HepG2 (cell line): Measurements from ENCODE around the gene ACP2. TPM values are rescaled to one million over a fixed set of nuclear protein-coding genes. Genes with fewer than 3 reads are reported as not detected.

Source experiments
- HDAC1 ChIP-seq: sonication (generic); formaldehyde crosslinking; IDR thresholded peaks from 2 replicates; pipeline ENCODE4 v1.5.1; 2020; ENCODE audit warnings: mild to moderate bottlenecking, missing genetic modification reagents
- SRSF4 ChIP-seq: fragments of 200-400 bp; formaldehyde crosslinking; IDR thresholded peaks from one replicate; pipeline ENCODE4 v1.6.1; 2018; ENCODE audit warnings: mild to moderate bottlenecking, low read depth, low read length, moderate library complexity; ENCODE audit not compliant: poor library complexity, severe bottlenecking
- ZBTB42 ChIP-seq: sonication (generic); formaldehyde crosslinking; IDR thresholded peaks from 2 replicates; pipeline ENCODE4 v1.5.0; 2020; ENCODE audit warnings: mild to moderate bottlenecking, missing genetic modification reagents
- ZFAT ChIP-seq: sonication (generic); formaldehyde crosslinking; conservative IDR thresholded peaks from 2 replicates; pipeline ENCODE4 v1.8.1; 2023; ENCODE audit warnings: missing genetic modification reagents, inconsistent platforms
- ZFP1 ChIP-seq: IDR thresholded peaks from 2 replicates; pipeline ENCODE4 v1.6.1; 2016
- ZNF451 ChIP-seq: sonication (generic); formaldehyde crosslinking; IDR thresholded peaks from 2 replicates; pipeline ENCODE4 v1.5.0; 2020; ENCODE audit warnings: mild to moderate bottlenecking, missing genetic modification reagents
- ZNF543 ChIP-seq: sonication (generic); formaldehyde crosslinking; IDR thresholded peaks from 2 replicates; pipeline ENCODE4 v1.4.0; 2020; ENCODE audit warnings: mild to moderate bottlenecking, missing genetic modification reagents
- polyA plus RNA-seq, 8 experiments: library from polyadenylated mRNA; depleted of rRNA in 3 of 8; stranded (reverse) in 7 of 8; unstranded in 1 of 8; fragments of >200 nt; fragmentation: Illumina TruSeq in 4 of 8; extraction: Trizol in 4 of 8; gene quantifications; 2 replicates each; pipeline versions ENCODE4 v1.2.1 to v1.2.3, GENCODE V29; 2011 to 2016; ENCODE audit warnings: low read depth in 4 of 8, missing spikeins in 1 of 8, mixed read lengths in 1 of 8; ENCODE audit not compliant: insufficient read depth in 1 of 8
- total RNA-seq, 5 experiments: library from RNA; depleted of rRNA; stranded (reverse); fragments of >200 nt; fragmentation: Illumina TruSeq; extraction: Trizol; gene quantifications; 2 replicates each; pipeline ENCODE4 v1.2.3, GENCODE V29; 2016; ENCODE audit warnings: low read depth in 1 of 5
- TF ChIP-seq, protein P1 (sequence below): sonication (generic); formaldehyde crosslinking; IDR thresholded peaks from 2 replicates; pipeline ENCODE4 v1.4.0; 2020; ENCODE audit warnings: mild to moderate bottlenecking, missing genetic modification reagents, borderline replicate concordance
- TF ChIP-seq, protein P2 (sequence below): fragments of 450-650 bp; IDR thresholded peaks from 2 replicates; pipeline ENCODE4 v1.6.1; 2017; ENCODE audit warnings: mild to moderate bottlenecking
- TF ChIP-seq, protein P3 (sequence below): sonication (generic); formaldehyde crosslinking; IDR thresholded peaks from 2 replicates; pipeline ENCODE4 v1.5.0; 2020; ENCODE audit warnings: mild to moderate bottlenecking, low read depth, missing genetic modification reagents, borderline replicate concordance
- TF ChIP-seq, protein P4 (sequence below): sonication (generic); formaldehyde crosslinking; IDR thresholded peaks from 2 replicates; pipeline ENCODE4 v1.4.0; 2020; ENCODE audit warnings: missing genetic modification reagents, borderline replicate concordance
- TF ChIP-seq, protein P5 (sequence below): sonication (generic); formaldehyde crosslinking; IDR thresholded peaks from 2 replicates; pipeline ENCODE4 v1.5.0; 2020; ENCODE audit warnings: missing genetic modification reagents

Gene ACP2
- total and polyA plus RNA-seq, 2 of the 13 experiments (the other 11 are each of a cell fraction or from before 2014, with no cell fraction given) = 17.7 to 20.2 TPM

DNA sequence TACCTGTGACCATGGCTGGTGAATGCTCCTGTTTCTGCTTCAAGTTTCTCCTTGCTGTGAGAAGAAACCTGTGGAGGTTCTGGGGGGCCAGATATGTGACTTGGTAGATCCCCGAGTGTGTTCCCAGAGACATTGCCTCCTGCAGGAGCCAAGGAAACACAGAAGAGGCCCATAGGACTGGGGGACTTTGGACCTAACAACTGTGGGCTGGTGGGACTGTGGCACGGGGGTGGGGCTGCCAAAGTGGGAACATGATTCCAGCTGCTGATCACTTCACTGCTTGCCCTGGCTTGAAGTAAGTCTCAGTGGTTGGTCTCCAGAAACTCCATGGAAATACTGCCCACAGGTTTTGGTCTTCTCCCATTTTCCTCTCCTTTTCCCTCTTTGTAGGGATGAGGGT is 5.0 kb upstream of the ACP2 start (continued):
- TF ChIP-seq ZFAT (CRISPR knock-in tag) (no peak), HDAC1 (CRISPR knock-in tag) (peak; percentile 54; the same call in 1 of the 2 replicates), ZBTB42 (no peak), ZNF543 (CRISPR knock-in tag) (no peak), ZNF451 (CRISPR knock-in tag) (no peak), ZFP1 (CRISPR knock-in tag) (no peak), SRSF4 (no peak)
- TF ChIP-seq, protein P1, sequence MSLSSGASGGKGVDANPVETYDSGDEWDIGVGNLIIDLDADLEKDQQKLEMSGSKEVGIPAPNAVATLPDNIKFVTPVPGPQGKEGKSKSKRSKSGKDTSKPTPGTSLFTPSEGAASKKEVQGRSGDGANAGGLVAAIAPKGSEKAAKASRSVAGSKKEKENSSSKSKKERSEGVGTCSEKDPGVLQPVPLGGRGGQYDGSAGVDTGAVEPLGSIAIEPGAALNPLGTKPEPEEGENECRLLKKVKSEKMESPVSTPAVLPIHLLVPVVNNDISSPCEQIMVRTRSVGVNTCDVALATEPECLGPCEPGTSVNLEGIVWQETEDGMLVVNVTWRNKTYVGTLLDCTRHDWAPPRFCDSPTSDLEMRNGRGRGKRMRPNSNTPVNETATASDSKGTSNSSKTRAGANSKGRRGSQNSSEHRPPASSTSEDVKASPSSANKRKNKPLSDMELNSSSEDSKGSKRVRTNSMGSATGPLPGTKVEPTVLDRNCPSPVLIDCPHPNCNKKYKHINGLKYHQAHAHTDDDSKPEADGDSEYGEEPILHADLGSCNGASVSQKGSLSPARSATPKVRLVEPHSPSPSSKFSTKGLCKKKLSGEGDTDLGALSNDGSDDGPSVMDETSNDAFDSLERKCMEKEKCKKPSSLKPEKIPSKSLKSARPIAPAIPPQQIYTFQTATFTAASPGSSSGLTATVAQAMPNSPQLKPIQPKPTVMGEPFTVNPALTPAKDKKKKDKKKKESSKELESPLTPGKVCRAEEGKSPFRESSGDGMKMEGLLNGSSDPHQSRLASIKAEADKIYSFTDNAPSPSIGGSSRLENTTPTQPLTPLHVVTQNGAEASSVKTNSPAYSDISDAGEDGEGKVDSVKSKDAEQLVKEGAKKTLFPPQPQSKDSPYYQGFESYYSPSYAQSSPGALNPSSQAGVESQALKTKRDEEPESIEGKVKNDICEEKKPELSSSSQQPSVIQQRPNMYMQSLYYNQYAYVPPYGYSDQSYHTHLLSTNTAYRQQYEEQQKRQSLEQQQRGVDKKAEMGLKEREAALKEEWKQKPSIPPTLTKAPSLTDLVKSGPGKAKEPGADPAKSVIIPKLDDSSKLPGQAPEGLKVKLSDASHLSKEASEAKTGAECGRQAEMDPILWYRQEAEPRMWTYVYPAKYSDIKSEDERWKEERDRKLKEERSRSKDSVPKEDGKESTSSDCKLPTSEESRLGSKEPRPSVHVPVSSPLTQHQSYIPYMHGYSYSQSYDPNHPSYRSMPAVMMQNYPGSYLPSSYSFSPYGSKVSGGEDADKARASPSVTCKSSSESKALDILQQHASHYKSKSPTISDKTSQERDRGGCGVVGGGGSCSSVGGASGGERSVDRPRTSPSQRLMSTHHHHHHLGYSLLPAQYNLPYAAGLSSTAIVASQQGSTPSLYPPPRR (CRISPR knock-in tag) = no peak
- TF ChIP-seq, protein P2, sequence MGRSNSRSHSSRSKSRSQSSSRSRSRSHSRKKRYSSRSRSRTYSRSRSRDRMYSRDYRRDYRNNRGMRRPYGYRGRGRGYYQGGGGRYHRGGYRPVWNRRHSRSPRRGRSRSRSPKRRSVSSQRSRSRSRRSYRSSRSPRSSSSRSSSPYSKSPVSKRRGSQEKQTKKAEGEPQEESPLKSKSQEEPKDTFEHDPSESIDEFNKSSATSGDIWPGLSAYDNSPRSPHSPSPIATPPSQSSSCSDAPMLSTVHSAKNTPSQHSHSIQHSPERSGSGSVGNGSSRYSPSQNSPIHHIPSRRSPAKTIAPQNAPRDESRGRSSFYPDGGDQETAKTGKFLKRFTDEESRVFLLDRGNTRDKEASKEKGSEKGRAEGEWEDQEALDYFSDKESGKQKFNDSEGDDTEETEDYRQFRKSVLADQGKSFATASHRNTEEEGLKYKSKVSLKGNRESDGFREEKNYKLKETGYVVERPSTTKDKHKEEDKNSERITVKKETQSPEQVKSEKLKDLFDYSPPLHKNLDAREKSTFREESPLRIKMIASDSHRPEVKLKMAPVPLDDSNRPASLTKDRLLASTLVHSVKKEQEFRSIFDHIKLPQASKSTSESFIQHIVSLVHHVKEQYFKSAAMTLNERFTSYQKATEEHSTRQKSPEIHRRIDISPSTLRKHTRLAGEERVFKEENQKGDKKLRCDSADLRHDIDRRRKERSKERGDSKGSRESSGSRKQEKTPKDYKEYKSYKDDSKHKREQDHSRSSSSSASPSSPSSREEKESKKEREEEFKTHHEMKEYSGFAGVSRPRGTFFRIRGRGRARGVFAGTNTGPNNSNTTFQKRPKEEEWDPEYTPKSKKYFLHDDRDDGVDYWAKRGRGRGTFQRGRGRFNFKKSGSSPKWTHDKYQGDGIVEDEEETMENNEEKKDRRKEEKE = no peak
- TF ChIP-seq, protein P3, sequence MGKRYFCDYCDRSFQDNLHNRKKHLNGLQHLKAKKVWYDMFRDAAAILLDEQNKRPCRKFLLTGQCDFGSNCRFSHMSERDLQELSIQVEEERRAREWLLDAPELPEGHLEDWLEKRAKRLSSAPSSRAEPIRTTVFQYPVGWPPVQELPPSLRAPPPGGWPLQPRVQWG (CRISPR knock-in tag) = no peak
- TF ChIP-seq, protein P4, sequence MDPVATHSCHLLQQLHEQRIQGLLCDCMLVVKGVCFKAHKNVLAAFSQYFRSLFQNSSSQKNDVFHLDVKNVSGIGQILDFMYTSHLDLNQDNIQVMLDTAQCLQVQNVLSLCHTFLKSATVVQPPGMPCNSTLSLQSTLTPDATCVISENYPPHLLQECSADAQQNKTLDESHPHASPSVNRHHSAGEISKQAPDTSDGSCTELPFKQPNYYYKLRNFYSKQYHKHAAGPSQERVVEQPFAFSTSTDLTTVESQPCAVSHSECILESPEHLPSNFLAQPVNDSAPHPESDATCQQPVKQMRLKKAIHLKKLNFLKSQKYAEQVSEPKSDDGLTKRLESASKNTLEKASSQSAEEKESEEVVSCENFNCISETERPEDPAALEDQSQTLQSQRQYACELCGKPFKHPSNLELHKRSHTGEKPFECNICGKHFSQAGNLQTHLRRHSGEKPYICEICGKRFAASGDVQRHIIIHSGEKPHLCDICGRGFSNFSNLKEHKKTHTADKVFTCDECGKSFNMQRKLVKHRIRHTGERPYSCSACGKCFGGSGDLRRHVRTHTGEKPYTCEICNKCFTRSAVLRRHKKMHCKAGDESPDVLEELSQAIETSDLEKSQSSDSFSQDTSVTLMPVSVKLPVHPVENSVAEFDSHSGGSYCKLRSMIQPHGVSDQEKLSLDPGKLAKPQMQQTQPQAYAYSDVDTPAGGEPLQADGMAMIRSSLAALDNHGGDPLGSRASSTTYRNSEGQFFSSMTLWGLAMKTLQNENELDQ (CRISPR knock-in tag) = no peak
- TF ChIP-seq, protein P5, sequence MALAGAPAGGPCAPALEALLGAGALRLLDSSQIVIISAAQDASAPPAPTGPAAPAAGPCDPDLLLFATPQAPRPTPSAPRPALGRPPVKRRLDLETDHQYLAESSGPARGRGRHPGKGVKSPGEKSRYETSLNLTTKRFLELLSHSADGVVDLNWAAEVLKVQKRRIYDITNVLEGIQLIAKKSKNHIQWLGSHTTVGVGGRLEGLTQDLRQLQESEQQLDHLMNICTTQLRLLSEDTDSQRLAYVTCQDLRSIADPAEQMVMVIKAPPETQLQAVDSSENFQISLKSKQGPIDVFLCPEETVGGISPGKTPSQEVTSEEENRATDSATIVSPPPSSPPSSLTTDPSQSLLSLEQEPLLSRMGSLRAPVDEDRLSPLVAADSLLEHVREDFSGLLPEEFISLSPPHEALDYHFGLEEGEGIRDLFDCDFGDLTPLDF = no peak
